Neural crest cell (in vitro differentiated cells): ENCODE results near the gene MICU2. TPM values are rescaled to one million over a fixed set of nuclear protein-coding genes. Genes with fewer than 3 reads are reported as not detected.

Source experiments
- DNase-seq: peaks from one replicate; pipeline ENCODE4 v3.0.0; 2021; ENCODE audit warnings: low read depth, mixed read lengths, low spot score
- H3K27ac Mint-ChIP-seq: one replicate; pipeline ENCODE4 v1.8.0; 2021; ENCODE audit warnings: mild to moderate bottlenecking, mixed read lengths; ENCODE audit not compliant: unreplicated experiment
- H3K27me3 Mint-ChIP-seq: 2 replicates; pipeline ENCODE4 v1.8.0; 2021; ENCODE audit warnings: low read depth, mild to moderate bottlenecking, mixed read lengths
- H3K36me3 Mint-ChIP-seq: 2 replicates; pipeline ENCODE4 v1.8.0; 2021; ENCODE audit warnings: low read depth, mild to moderate bottlenecking, mixed read lengths
- H3K4me1 Mint-ChIP-seq: 2 replicates; pipeline ENCODE4 v1.8.0; 2021; ENCODE audit warnings: mixed read lengths
- H3K4me3 Mint-ChIP-seq: one replicate; pipeline ENCODE4 v1.8.0; 2021; ENCODE audit warnings: mild to moderate bottlenecking, mixed read lengths
- H3K9me3 Mint-ChIP-seq: 2 replicates; pipeline ENCODE4 v1.8.0; 2021; ENCODE audit warnings: mixed read lengths
- total RNA-seq: library from RNA; stranded (reverse); gene quantifications from 2 replicates; pipeline ENCODE4 v1.2.1, GENCODE V29; 2021
- TF ChIP-seq, protein P1 (sequence below): fragments of 200-600 bp; sonication (generic); conservative IDR thresholded peaks from 2 replicates; pipeline ENCODE4 v1.5.0; 2021; ENCODE audit warnings: antibody characterized with exemption, mild to moderate bottlenecking

MICU2 gene
- total RNA-seq, 1 donor from 2014 or later, result 34.1 TPM

- TF ChIP-seq, protein P1, sequence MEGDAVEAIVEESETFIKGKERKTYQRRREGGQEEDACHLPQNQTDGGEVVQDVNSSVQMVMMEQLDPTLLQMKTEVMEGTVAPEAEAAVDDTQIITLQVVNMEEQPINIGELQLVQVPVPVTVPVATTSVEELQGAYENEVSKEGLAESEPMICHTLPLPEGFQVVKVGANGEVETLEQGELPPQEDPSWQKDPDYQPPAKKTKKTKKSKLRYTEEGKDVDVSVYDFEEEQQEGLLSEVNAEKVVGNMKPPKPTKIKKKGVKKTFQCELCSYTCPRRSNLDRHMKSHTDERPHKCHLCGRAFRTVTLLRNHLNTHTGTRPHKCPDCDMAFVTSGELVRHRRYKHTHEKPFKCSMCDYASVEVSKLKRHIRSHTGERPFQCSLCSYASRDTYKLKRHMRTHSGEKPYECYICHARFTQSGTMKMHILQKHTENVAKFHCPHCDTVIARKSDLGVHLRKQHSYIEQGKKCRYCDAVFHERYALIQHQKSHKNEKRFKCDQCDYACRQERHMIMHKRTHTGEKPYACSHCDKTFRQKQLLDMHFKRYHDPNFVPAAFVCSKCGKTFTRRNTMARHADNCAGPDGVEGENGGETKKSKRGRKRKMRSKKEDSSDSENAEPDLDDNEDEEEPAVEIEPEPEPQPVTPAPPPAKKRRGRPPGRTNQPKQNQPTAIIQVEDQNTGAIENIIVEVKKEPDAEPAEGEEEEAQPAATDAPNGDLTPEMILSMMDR, result no peak
- H3K9me3 Mint-ChIP-seq, result no peaks in the 10 kb centered on the region
- no peaks in the 10 kb centered on the region for H3K27me3 Mint-ChIP-seq
- no peak overlapping the region for H3K4me3 Mint-ChIP-seq
- no peaks in the 10 kb centered on the region for H3K36me3 Mint-ChIP-seq
- no peaks in the 10 kb centered on the region for H3K4me1 Mint-ChIP-seq
- no peak overlapping the region for H3K27ac Mint-ChIP-seq
- no peak for DNase-seq
Observed at GRCh38 chr13:21529146-21529893, 74.7 kb downstream of the MICU2 start.

DNA sequence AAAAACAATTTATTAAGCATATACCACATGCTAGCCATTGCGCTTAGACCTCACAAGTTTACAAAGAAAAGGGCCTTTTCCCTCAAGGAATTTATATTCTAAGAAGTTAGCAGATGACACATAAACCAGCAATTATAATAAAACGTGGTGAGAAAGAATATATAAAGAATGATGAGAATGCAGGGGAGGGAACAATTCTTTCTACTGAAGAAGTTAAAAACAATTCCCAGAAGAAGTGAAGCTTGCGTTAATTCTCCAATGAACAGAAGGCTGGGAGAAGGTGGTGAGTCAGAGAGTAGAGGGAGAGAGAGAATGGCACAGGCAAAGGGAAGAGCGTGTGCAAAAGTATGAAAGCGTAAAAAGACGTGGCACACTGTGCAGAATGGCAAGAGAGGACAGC is 75.4 kb downstream of the MICU2 start:
- Mint-ChIP-seq H3K36me3 (no peaks in the 10 kb centered on the region), H3K4me1 (no peaks in the 10 kb centered on the region), H3K27me3 (no peaks in the 10 kb centered on the region), H3K4me3 (no peak overlapping the region), H3K9me3 (no peaks in the 10 kb centered on the region), H3K27ac (no peak overlapping the region)
- DNase-seq, result no peak
- TF ChIP-seq, protein P1, result no peak

- H3K27me3 Mint-ChIP-seq, result no peaks in the 10 kb centered on the region
- H3K36me3 Mint-ChIP-seq, result no peaks in the 10 kb centered on the region
- H3K4me3 Mint-ChIP-seq, result no peak overlapping the region
- DNase-seq, result no peak
- H3K4me1 Mint-ChIP-seq, result no peaks in the 10 kb centered on the region
- H3K9me3 Mint-ChIP-seq, result no peaks in the 10 kb centered on the region
- TF ChIP-seq, protein P1, result no peak
- no peak overlapping the region for H3K27ac Mint-ChIP-seq
Observed at GRCh38 chr13:21526707-21527540, 77.0 kb downstream of the MICU2 start.

GRCh38 chr13:21522847-21523246 is 81.1 kb downstream of the MICU2 start:
- peaks cover 11% of the 10 kb centered on the region for H3K36me3 Mint-ChIP-seq
- H3K4me3 Mint-ChIP-seq, result no peak overlapping the region
- H3K9me3 Mint-ChIP-seq, result no peaks in the 10 kb centered on the region
- no peaks in the 10 kb centered on the region for H3K27me3 Mint-ChIP-seq
- peak overlapping the region; percentile 14 for H3K27ac Mint-ChIP-seq
- no peaks in the 10 kb centered on the region for H3K4me1 Mint-ChIP-seq
- DNase-seq, result no peak
- TF ChIP-seq, protein P1, result no peak

- Mint-ChIP-seq H3K27ac (no peak overlapping the region), H3K9me3 (no peaks in the 10 kb centered on the region), H3K36me3 (peaks cover 11% of the 10 kb centered on the region), H3K4me3 (no peak overlapping the region), H3K27me3 (no peaks in the 10 kb centered on the region), H3K4me1 (no peaks in the 10 kb centered on the region)
- no peak for DNase-seq
- TF ChIP-seq, protein P1, result no peak
Observed at GRCh38 chr13:21522130-21522529, 81.8 kb downstream of the MICU2 start.
